ENCODE measurements around the gene TTC39A. TPM values are rescaled to one million over a fixed set of nuclear protein-coding genes. Genes with fewer than 3 reads are reported as not detected.
A peak's percentile ranks its signal among the peaks of the same experiment; 100 is the strongest.

The TTC39A gene
- total and polyA plus RNA-seq, 3 experiments from 2014 or later = 0.28 TPM; not detected in 2

DNA sequence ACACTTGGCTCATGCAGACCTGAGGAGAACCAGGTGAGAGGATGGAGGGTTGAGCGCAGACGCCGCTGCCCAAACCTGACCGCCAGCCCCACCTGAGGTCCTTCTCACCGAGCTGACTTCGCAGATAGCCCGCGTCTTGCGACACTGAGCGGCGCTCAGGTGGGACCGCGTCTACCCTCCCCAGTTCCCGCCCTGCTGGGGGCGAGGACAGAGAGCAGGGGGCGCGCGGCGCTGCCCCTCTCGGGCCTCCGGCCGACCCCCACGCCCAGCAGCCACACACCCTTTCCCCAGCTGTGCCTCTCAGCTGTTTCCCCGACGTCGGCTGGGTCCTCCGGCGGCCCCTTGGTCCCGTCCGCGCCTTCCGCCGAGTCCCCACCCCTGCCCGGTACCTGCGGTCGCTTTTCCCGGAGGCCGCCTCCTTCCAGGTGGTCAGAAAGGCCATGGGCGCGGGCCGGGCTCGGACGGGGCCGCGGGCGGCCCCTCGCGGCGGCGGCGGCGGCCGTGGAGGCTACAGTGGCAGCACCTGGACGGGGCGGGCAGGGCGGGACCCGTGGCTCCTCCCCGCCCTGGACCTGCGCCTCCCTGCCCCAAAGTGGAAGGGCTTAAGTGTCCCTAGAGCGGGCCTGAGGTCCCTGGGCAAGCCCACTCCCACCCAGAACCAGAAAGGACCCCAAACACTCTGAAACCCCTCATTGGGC is 14.4 kb upstream of the TTC39A start:
- Mint-ChIP-seq H3K27me3 (peaks cover 30 to 49% of the 10 kb centered on the region in 2 donors), H3K36me3 (peaks cover 0 to 7% (median 0%) of the 10 kb centered on the region in 3 donors), H3K4me1 (peaks cover 6 to 13% (median 12%) of the 10 kb centered on the region in 3 donors), H3K4me3 (no peak overlapping the region), H3K9me3 (no peaks in the 10 kb centered on the region), H3K27ac (no peak overlapping the region)
- CTCF ChIA-PET = interaction anchor here (1.3 kb wide), 1 partner anchor 13 kb away, joined by 3 read pairs; no protein-coding TSS in a partner anchor
- H3K9me3 ChIP-seq (ENCODE audit: low read length) = no peaks in the 10 kb centered on the region
- no peaks in the 10 kb centered on the region for H3K36me3 ChIP-seq (ENCODE audit: insufficient read depth, low read length)
- H3K4me1 ChIP-seq (ENCODE audit: insufficient read depth, low read length) = no peaks in the 10 kb centered on the region
- POLR2A ChIA-PET = no interaction called here
- H3K27ac ChIP-seq (ENCODE audit: low read depth, low read length) = no peak overlapping the region
- no peak for DNase-seq
- H3K4me3 ChIP-seq (ENCODE audit: low read length) = no peak overlapping the region
- H3K27me3 ChIP-seq (ENCODE audit: insufficient read depth, low read length, poor library complexity, severe bottlenecking) = peaks cover 17% of the 10 kb centered on the region

DNA sequence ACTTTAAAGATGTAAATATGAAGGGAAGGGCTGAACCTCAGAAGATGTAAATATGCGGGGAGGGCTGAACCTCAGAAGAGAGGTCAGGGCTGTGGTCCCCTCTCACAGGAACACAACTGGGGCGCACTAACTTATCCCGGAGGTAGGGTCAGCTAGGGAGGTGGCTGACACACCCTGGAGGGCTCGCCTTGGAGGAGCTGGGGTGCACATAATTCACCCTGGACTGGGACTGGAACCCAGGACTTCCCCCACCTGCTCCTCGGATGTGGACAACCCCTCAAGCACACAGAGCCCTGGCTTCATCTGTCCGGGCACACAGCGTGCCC is 13.9 kb upstream of the TTC39A start:
- H3K4me3 ChIP-seq (ENCODE audit: low read length) = no peak overlapping the region
- H3K9me3 ChIP-seq (ENCODE audit: low read length) = no peaks in the 10 kb centered on the region
- ChIA-PET POLR2A (no interaction called here), CTCF (no interaction called here)
- peaks cover 6 to 13% (median 12%) of the 10 kb centered on the region in 3 donors for H3K4me1 Mint-ChIP-seq
- no peaks in the 10 kb centered on the region for H3K36me3 ChIP-seq (ENCODE audit: insufficient read depth, low read length)
- peaks cover 30 to 54% of the 10 kb centered on the region in 2 donors for H3K27me3 Mint-ChIP-seq
- DNase-seq = no peak
- peaks cover 17% of the 10 kb centered on the region for H3K27me3 ChIP-seq (ENCODE audit: insufficient read depth, low read length, poor library complexity, severe bottlenecking)
- peaks cover 0 to 7% (median 0%) of the 10 kb centered on the region in 3 donors for H3K36me3 Mint-ChIP-seq
- no peak overlapping the region for H3K27ac ChIP-seq (ENCODE audit: low read depth, low read length)
- H3K9me3 Mint-ChIP-seq = no peaks in the 10 kb centered on the region
- H3K4me1 ChIP-seq (ENCODE audit: insufficient read depth, low read length) = no peaks in the 10 kb centered on the region
- peak overlapping the region in 1 of 7 donors; percentile 55 for H3K4me3 Mint-ChIP-seq
- no peak overlapping the region for H3K27ac Mint-ChIP-seq

DNA sequence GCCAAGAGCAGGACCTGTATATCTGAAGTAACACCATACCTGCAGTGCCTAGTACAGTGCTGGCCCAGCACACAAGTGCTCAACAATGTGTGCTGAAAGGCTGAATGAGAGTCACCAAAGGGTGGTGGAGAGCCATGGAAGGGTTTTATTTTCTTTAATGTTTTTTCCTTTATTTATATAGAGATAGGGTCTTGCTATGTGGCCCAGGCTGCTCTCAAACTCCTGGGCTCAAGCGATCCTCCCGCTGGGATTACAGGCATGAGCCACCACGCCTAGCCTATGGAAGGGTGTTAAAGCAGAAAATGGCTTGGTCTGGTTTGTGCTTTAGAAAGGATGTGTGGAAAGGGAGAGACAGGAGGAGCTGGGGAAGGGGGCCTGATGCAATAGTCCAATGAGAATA is 13.3 kb upstream of the TTC39A start:
- peaks cover 0 to 7% (median 0%) of the 10 kb centered on the region in 3 donors for H3K36me3 Mint-ChIP-seq
- H3K27ac Mint-ChIP-seq = no peak overlapping the region
- DNase-seq = no peak
- no peaks in the 10 kb centered on the region for H3K36me3 ChIP-seq (ENCODE audit: insufficient read depth, low read length)
- no peak overlapping the region for H3K27ac ChIP-seq (ENCODE audit: low read depth, low read length)
- H3K27me3 ChIP-seq (ENCODE audit: insufficient read depth, low read length, poor library complexity, severe bottlenecking) = peaks cover 17% of the 10 kb centered on the region
- H3K4me3 ChIP-seq (ENCODE audit: low read length) = no peak overlapping the region
- no peaks in the 10 kb centered on the region for H3K4me1 ChIP-seq (ENCODE audit: insufficient read depth, low read length)
- ChIA-PET POLR2A (no interaction called here), CTCF (no interaction called here)
- no peaks in the 10 kb centered on the region for H3K9me3 ChIP-seq (ENCODE audit: low read length)
- H3K27me3 Mint-ChIP-seq = peaks cover 30 to 56% of the 10 kb centered on the region in 2 donors
- peak overlapping the region in 2 of 7 donors; percentile 52 to 54 for H3K4me3 Mint-ChIP-seq
- H3K4me1 Mint-ChIP-seq = peaks cover 6 to 13% (median 12%) of the 10 kb centered on the region in 3 donors
- H3K9me3 Mint-ChIP-seq = no peaks in the 10 kb centered on the region

DNA sequence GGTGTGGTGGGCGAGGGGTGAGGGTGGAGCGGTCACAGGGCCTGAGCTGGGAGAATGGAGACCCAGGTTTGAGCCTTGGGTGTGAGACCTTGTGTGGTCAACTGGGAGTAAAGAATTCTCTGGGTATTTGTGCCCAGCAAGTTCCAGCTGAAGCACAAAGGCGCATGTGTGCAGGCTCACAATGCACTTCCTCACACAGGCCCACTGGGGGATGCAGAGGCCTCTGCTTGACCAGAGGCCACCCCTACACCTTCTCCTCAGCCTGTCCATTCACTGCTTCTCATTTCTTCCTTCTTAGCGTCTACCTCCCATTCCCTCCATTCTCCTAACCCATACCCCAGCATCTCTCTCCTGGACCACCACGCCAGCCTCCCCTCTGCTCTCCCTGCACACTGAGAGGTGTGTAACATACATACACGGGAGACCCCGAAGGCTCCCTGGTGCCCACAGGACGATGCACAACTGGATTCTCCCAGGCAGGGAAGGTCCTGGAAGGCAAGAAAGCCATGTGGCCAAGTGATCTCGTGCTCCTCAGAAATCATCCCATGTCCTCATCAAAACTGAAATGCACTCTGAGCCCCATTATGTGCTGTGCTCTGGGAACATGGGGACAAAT is 12.3 kb upstream of the TTC39A start:
- Mint-ChIP-seq H3K27ac (no peak overlapping the region), H3K4me3 (no peak overlapping the region), H3K27me3 (peaks cover 33 to 61% of the 10 kb centered on the region in 2 donors), H3K9me3 (no peaks in the 10 kb centered on the region), H3K4me1 (peaks cover 6 to 13% (median 12%) of the 10 kb centered on the region in 3 donors), H3K36me3 (peaks cover 0 to 7% (median under 1%) of the 10 kb centered on the region in 3 donors)
- no peak overlapping the region for H3K27ac ChIP-seq (ENCODE audit: low read depth, low read length)
- H3K4me1 ChIP-seq (ENCODE audit: insufficient read depth, low read length) = no peaks in the 10 kb centered on the region
- no peak overlapping the region for H3K4me3 ChIP-seq (ENCODE audit: low read length)
- H3K36me3 ChIP-seq (ENCODE audit: insufficient read depth, low read length) = no peaks in the 10 kb centered on the region
- H3K9me3 ChIP-seq (ENCODE audit: low read length) = no peaks in the 10 kb centered on the region
- ChIA-PET POLR2A (no interaction called here), CTCF (interaction anchor here (1.4 kb wide), 1 partner anchor 11 kb away, joined by 3 read pairs; no protein-coding TSS in a partner anchor)
- DNase-seq = no peak
- peaks cover 17% of the 10 kb centered on the region for H3K27me3 ChIP-seq (ENCODE audit: insufficient read depth, low read length, poor library complexity, severe bottlenecking)

DNA sequence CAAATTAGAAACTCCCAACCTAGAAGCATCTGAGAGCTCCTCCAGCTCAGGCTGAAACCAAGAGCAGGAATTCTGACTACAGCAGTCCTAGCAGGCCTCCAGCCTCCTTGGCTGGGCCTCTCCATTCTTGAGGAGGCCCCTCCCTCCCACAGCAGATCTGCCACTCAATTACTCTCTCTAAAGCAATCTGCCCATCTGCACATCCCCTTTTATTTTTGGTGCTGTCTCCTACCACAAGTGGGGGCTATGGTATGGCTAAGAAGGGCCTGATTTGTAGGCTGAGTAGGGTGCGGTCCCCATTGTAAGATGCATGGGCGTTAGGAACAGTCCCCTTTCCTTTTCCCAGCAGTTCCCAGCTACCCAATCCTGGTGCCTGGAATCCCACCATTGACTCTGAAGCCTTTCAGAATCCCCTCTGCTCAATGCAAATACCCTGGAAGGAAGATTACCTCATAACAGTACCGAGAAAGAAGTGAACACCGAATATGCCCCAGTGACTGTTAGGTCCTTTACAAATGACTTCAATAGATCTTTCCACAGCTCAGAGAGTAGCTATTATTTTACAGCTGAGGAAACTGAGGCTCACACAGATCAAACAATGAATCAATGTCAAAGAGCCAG is 11.6 kb upstream of the TTC39A start:
- Histone ChIP-seq H3K4me3 (ENCODE audit: low read length) (no peak overlapping the region), H3K36me3 (ENCODE audit: insufficient read depth, low read length) (no peaks in the 10 kb centered on the region), H3K27me3 (ENCODE audit: insufficient read depth, low read length, poor library complexity, severe bottlenecking) (peaks cover 17% of the 10 kb centered on the region), H3K9me3 (ENCODE audit: low read length) (no peaks in the 10 kb centered on the region), H3K27ac (ENCODE audit: low read depth, low read length) (no peak overlapping the region), H3K4me1 (ENCODE audit: insufficient read depth, low read length) (no peaks in the 10 kb centered on the region)
- DNase-seq = no peak
- ChIA-PET CTCF (interaction anchor here (1.4 kb wide), 1 partner anchor 12 kb away, joined by 3 read pairs; no protein-coding TSS in a partner anchor), POLR2A (no interaction called here)
- peak overlapping the region in 1 of 7 donors; percentile 67 for H3K4me3 Mint-ChIP-seq
- peaks cover 0 to 7% (median 2%) of the 10 kb centered on the region in 3 donors for H3K36me3 Mint-ChIP-seq
- H3K27me3 Mint-ChIP-seq = peaks cover 34 to 61% of the 10 kb centered on the region in 2 donors
- H3K9me3 Mint-ChIP-seq = no peaks in the 10 kb centered on the region
- H3K27ac Mint-ChIP-seq = no peak overlapping the region
- peaks cover 6 to 13% (median 12%) of the 10 kb centered on the region in 3 donors for H3K4me1 Mint-ChIP-seq

DNA sequence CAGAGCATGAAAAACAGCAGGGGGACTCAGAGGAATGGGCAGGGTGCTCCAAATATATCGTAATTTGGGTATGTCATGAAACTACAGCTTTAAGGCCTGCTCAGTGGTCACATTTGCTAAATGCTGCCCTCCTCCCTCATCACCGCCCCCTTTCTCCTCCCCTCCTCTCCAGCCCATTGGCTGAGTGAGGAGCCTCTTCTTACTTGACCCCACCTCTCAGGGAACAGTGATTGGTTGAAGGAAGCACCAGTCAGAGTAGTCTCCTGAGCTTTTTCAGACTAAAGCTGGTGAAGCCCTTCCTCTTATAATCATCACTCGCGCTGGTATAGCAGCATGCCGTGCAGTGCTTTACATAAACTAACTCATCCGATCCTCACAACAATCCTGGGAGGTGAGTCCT is 10.0 kb upstream of the TTC39A start:
- no peaks in the 10 kb centered on the region for H3K4me1 ChIP-seq (ENCODE audit: insufficient read depth, low read length)
- H3K36me3 ChIP-seq (ENCODE audit: insufficient read depth, low read length) = no peaks in the 10 kb centered on the region
- no peak overlapping the region for H3K27ac ChIP-seq (ENCODE audit: low read depth, low read length)
- no peak for DNase-seq
- no peak overlapping the region for H3K4me3 ChIP-seq (ENCODE audit: low read length)
- no peaks in the 10 kb centered on the region for H3K9me3 ChIP-seq (ENCODE audit: low read length)
- H3K4me3 Mint-ChIP-seq = no peak overlapping the region
- H3K27ac Mint-ChIP-seq = no peak overlapping the region
- peaks cover 12% of the 10 kb centered on the region for H3K27me3 ChIP-seq (ENCODE audit: insufficient read depth, low read length, poor library complexity, severe bottlenecking)
- no peaks in the 10 kb centered on the region for H3K9me3 Mint-ChIP-seq
- H3K36me3 Mint-ChIP-seq = peaks cover 0 to 7% (median 2%) of the 10 kb centered on the region in 3 donors
- peaks cover 6 to 10% (median 9%) of the 10 kb centered on the region in 3 donors for H3K4me1 Mint-ChIP-seq
- peaks cover 28 to 52% of the 10 kb centered on the region in 2 donors for H3K27me3 Mint-ChIP-seq
- CTCF ChIA-PET = no interaction called here
- POLR2A ChIA-PET = no interaction called here

DNA sequence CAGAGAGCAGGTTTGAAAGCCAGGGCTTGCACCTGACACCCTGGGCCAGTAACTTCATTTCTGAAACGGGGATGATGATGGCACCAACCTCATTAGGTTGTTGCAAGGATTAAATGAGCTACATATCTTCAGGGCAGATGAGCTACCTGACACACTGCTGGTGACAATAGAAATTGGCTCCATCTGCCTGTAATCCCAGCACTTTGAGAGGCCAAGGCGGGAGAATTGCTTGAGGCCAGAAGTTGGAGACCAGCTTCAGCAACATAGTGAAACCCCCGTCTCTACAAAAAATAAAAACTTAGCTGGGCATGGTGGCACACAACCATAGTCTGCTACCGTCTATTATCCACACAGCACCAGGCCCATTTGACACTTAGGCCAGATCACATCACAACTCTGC is 6.3 kb upstream of the TTC39A start:
- Histone ChIP-seq H3K4me3 (ENCODE audit: low read length) (no peak overlapping the region), H3K27me3 (ENCODE audit: insufficient read depth, low read length, poor library complexity, severe bottlenecking) (no peaks in the 10 kb centered on the region), H3K9me3 (ENCODE audit: low read length) (no peaks in the 10 kb centered on the region), H3K36me3 (ENCODE audit: insufficient read depth, low read length) (no peaks in the 10 kb centered on the region), H3K4me1 (ENCODE audit: insufficient read depth, low read length) (no peaks in the 10 kb centered on the region), H3K27ac (ENCODE audit: low read depth, low read length) (no peak overlapping the region)
- Mint-ChIP-seq H3K27ac (no peak overlapping the region), H3K4me1 (no peaks in the 10 kb centered on the region), H3K36me3 (peaks cover 0 to 3% (median 2%) of the 10 kb centered on the region in 3 donors), H3K27me3 (peaks cover 18 to 28% of the 10 kb centered on the region in 2 donors), H3K4me3 (no peak overlapping the region), H3K9me3 (no peaks in the 10 kb centered on the region)
- POLR2A ChIA-PET = no interaction called here
- CTCF ChIA-PET = no interaction called here
- DNase-seq = no peak

DNA sequence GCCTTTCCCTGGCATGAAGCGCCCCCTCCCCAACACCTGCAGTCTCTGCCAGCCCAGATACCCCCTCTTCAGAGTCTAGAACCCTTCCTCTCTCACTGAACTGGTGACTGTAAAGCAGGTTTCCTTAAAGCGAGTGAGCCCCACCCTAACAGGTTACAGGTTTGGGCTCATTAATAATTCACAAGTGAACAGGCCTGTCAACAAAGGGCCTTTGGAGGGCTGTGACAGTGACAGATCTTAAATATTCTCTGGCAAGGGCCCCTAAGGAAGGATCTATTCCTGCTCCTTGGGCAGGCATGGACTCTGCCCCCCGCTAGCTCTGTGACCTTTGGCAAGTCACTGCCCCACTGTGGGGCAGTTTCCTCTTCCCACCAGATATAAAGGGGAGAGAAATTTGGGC is 5.6 kb upstream of the TTC39A start:
- CTCF ChIA-PET = no interaction called here
- no peak for DNase-seq

More for the DNA sequence above, 5.6 kb upstream of the TTC39A start:
- Mint-ChIP-seq H3K27me3 (peaks cover 20 to 29% of the 10 kb centered on the region in 2 donors), H3K9me3 (no peaks in the 10 kb centered on the region), H3K4me1 (peaks cover 2 to 4% (median 4%) of the 10 kb centered on the region in 3 donors), H3K4me3 (no peak overlapping the region), H3K36me3 (peaks cover 0 to 3% (median 2%) of the 10 kb centered on the region in 3 donors), H3K27ac (no peak overlapping the region)
- Histone ChIP-seq H3K36me3 (ENCODE audit: insufficient read depth, low read length) (no peaks in the 10 kb centered on the region), H3K9me3 (ENCODE audit: low read length) (no peaks in the 10 kb centered on the region), H3K4me3 (ENCODE audit: low read length) (no peak overlapping the region), H3K4me1 (ENCODE audit: insufficient read depth, low read length) (peaks cover under 1% of the 10 kb centered on the region), H3K27me3 (ENCODE audit: insufficient read depth, low read length, poor library complexity, severe bottlenecking) (no peaks in the 10 kb centered on the region), H3K27ac (ENCODE audit: low read depth, low read length) (no peak overlapping the region)
- POLR2A ChIA-PET = interaction anchor here (0.7 kb wide), 1 partner anchor 21 kb away, joined by 6 read pairs; no protein-coding TSS in a partner anchor

All from CD8-positive, alpha-beta memory T cell (primary cell).